HG03354 (cell line): ENCODE results near the gene MEGF6.

Experiments
- ATAC-seq: cut with Tn5 transposase; IDR thresholded peaks from one replicate; pipeline ENCODE4 v1.9.1; 2021; ENCODE audit warnings: mild to moderate bottlenecking; ENCODE audit not compliant: unreplicated experiment, poor library complexity, severe bottlenecking

MEGF6 gene

GRCh38 chr1:3611170-3612019 is at the start of gene MEGF6:
Gene MEGF6, minus strand, starts transcription at chr1:3611508. Its CDS starts 240 bp downstream, at chr1:3611268.
- no peak for ATAC-seq

- ATAC-seq: no peak
Observed at GRCh38 chr1:3660704-3661103, 49.4 kb upstream of the MEGF6 start.

GRCh38 chr1:3659093-3659492 is 47.8 kb upstream of the MEGF6 start:
- ATAC-seq: no peak

GRCh38 chr1:3658231-3658615 is 46.9 kb upstream of the MEGF6 start:
- ATAC-seq: no peak

- ATAC-seq: no peak
Observed at GRCh38 chr1:3657578-3658230, 46.4 kb upstream of the MEGF6 start.

GRCh38 chr1:3657096-3657475 is 45.8 kb upstream of the MEGF6 start:
- peak; percentile 9 for ATAC-seq

GRCh38 chr1:3656450-3657095 is 45.3 kb upstream of the MEGF6 start:
- ATAC-seq: peak; percentile 69

- no peak for ATAC-seq
Observed at GRCh38 chr1:3654549-3655281, 43.4 kb upstream of the MEGF6 start.

GRCh38 chr1:3653286-3653618 is 41.9 kb upstream of the MEGF6 start:
- no peak for ATAC-seq

- ATAC-seq: no peak
Observed at GRCh38 chr1:3652548-3653285, 41.4 kb upstream of the MEGF6 start.

GRCh38 chr1:3651930-3652547 is 40.7 kb upstream of the MEGF6 start, which contains the start of gene TP73:
Gene TP73, plus strand, starts transcription at chr1:3652516. Its CDS starts 29,850 bp downstream, at chr1:3682366.
- ATAC-seq: no peak

GRCh38 chr1:3651026-3651929 is 40.0 kb upstream of the MEGF6 start:
- ATAC-seq: no peak

GRCh38 chr1:3650248-3651025 is 39.1 kb upstream of the MEGF6 start:
- no peak for ATAC-seq

- ATAC-seq: peak; percentile 90
Observed at GRCh38 chr1:3649342-3650247, 38.3 kb upstream of the MEGF6 start, which contains the start of gene WRAP73. Gene WRAP73, minus strand, starts transcription at chr1:3650103. Its CDS starts 104 bp downstream, at chr1:3649999.

GRCh38 chr1:3646596-3646995 is 35.3 kb upstream of the MEGF6 start:
- ATAC-seq: no peak

- ATAC-seq: no peak
Observed at GRCh38 chr1:3645666-3646355, 34.5 kb upstream of the MEGF6 start.
